A549 (cell line): ENCODE data around the gene PHOSPHO2. TPM values are rescaled to one million over a fixed set of nuclear protein-coding genes. Genes with fewer than 3 reads are reported as not detected.

Experiments used
- ATAC-seq, 2 experiments: fragments of 200-7000 bp in 1 of 2; fragments of >200 bp in 1 of 2; cut with Nextera tagmentation in 1 of 2; cut with Tn5 transposase in 1 of 2; 3 replicates each; pipeline versions ENCODE4 v1.8.0 to v1.9.1; 2018 to 2020; ENCODE audit warnings: mild to moderate bottlenecking in 1 of 2, moderate library complexity in 1 of 2
- CTCF ChIA-PET: fragments of 300-600 bp; sonication (Branson Sonifier 250); formaldehyde crosslinking; extraction: SDS; loops from one replicate; lab custom pipeline; 2021; ENCODE audit warnings: antibody characterized with exemption, inconsistent platforms; lab: Yijun Ruan, JAX
- POLR2A ChIA-PET: fragments of 350-600 bp; formaldehyde crosslinking; extraction: SDS; loops from one replicate; lab custom pipeline; 2021; ENCODE audit warnings: antibody characterized with exemption, inconsistent platforms; lab: Yijun Ruan, JAX
- DNase-seq, 2 experiments: peaks; one replicate each; pipeline versions ENCODE4 v3.0.0 to v3.0.0-alpha.2; 2011 to 2016; ENCODE audit warnings: low read depth in 1 of 2, low spot score in 1 of 2
- FAIRE-seq: peaks from 2 replicates; lab custom pipeline; 2011; peaks lifted over from hg19 to GRCh38; lab: Jason Lieb, UNC
- H3K27ac ChIP-seq, 2 experiments: fragments of >200 bp; sonication (Bioruptor Twin); formaldehyde crosslinking; 3 replicates each; pipeline ENCODE4 v1.5.1; 2016 to 2017
- H3K4me1 ChIP-seq: fragments of >200 bp; sonication (Bioruptor Twin); formaldehyde crosslinking; 3 replicates; pipeline ENCODE4 v1.6.1; 2016
- H3K4me2 ChIP-seq: fragments of >200 bp; sonication (Bioruptor Twin); formaldehyde crosslinking; 3 replicates; pipeline ENCODE4 v1.6.1; 2016
- H3K4me3 ChIP-seq: fragments of >200 bp; sonication (Bioruptor Twin); formaldehyde crosslinking; 3 replicates; pipeline ENCODE4 v1.5.1; 2016
- H3K9me3 ChIP-seq: fragments of >200 bp; sonication (Bioruptor Twin); formaldehyde crosslinking; 3 replicates; pipeline ENCODE4 v1.6.1; 2016
- ATOH8 ChIP-seq: fragments of 250-450 bp; sonication (Bioruptor Pico); IDR thresholded peaks from 2 replicates; pipeline ENCODE4 v1.5.0; 2020; ENCODE audit warnings: low read depth, mild to moderate bottlenecking, moderate library complexity
- BHLHE40 ChIP-seq: IDR thresholded peaks from 2 replicates; pipeline ENCODE4 v1.6.1; 2012; ENCODE audit warnings: low read depth, low read length, inconsistent platforms
- CBX8 ChIP-seq: fragments of 200-600 bp; sonication (generic); IDR thresholded peaks from 2 replicates; pipeline ENCODE4 v1.6.1; 2016
- CHD2 ChIP-seq: fragments of 150-350 bp; IDR thresholded peaks from 2 replicates; pipeline ENCODE4 v1.6.1; 2014; ENCODE audit warnings: low read length; ENCODE audit not compliant: partially characterized antibody
- EHMT2 ChIP-seq: fragments of 200-600 bp; sonication (generic); IDR thresholded peaks from 2 replicates; pipeline ENCODE4 v1.6.1; 2016; ENCODE audit warnings: antibody characterized with exemption, low read depth, mild to moderate bottlenecking, moderate library complexity
- EP300 ChIP-seq, 2 experiments: fragments of >200 bp; sonication (Bioruptor Twin); formaldehyde crosslinking; IDR thresholded peaks; 2 replicates in 1 of 2; 3 replicates in 1 of 2; pipeline ENCODE4 v1.6.1; 2016 to 2017
- FOXS1 ChIP-seq: fragments of 250-450 bp; sonication (Bioruptor Pico); IDR thresholded peaks from 2 replicates; pipeline ENCODE4 v1.5.0; 2020; ENCODE audit warnings: mild to moderate bottlenecking, moderate library complexity
- GATA3 ChIP-seq: IDR thresholded peaks from 2 replicates; pipeline ENCODE4 v1.6.1; 2012; ENCODE audit warnings: borderline replicate concordance
- HDAC2 ChIP-seq: fragments of 200-600 bp; sonication (generic); IDR thresholded peaks from 2 replicates; pipeline ENCODE4 v1.6.1; 2016
- HES2 ChIP-seq: fragments of >200 bp; sonication (Bioruptor Twin); formaldehyde crosslinking; IDR thresholded peaks from 2 replicates; pipeline ENCODE4 v1.6.1; 2016
- HMGXB4 ChIP-seq: fragments of 250-450 bp; sonication (Bioruptor Pico); IDR thresholded peaks from 2 replicates; pipeline ENCODE4 v1.5.0; 2021; ENCODE audit warnings: mild to moderate bottlenecking, moderate library complexity, borderline replicate concordance
- NFE2L2 ChIP-seq: fragments of 150-350 bp; conservative IDR thresholded peaks from 2 replicates; pipeline ENCODE4 v1.6.1; 2014; ENCODE audit warnings: low read length
- NPAS2 ChIP-seq: fragments of 250-450 bp; sonication (Bioruptor Pico); IDR thresholded peaks from 2 replicates; pipeline ENCODE4 v1.8.0; 2022; ENCODE audit warnings: mild to moderate bottlenecking, moderate library complexity, borderline replicate concordance
- NR3C1 ChIP-seq: fragments of >200 bp; sonication (Bioruptor Twin); formaldehyde crosslinking; IDR thresholded peaks from 3 replicates; pipeline ENCODE4 v1.6.1; 2017
- PBX3 ChIP-seq: IDR thresholded peaks from 2 replicates; pipeline ENCODE4 v1.6.1; 2012
- PHF8 ChIP-seq: fragments of 200-600 bp; sonication (generic); IDR thresholded peaks from 2 replicates; pipeline ENCODE4 v1.6.1; 2016; ENCODE audit warnings: low read depth, mild to moderate bottlenecking, antibody characterized with exemption, moderate library complexity, borderline replicate concordance
- SREBF2 ChIP-seq: fragments of 450-650 bp; IDR thresholded peaks from 2 replicates; pipeline ENCODE4 v1.6.1; 2014; ENCODE audit warnings: mild to moderate bottlenecking, moderate library complexity
- TFCP2L1 ChIP-seq: fragments of 250-450 bp; sonication (Bioruptor Pico); IDR thresholded peaks from 2 replicates; pipeline ENCODE4 v1.5.0; 2021; ENCODE audit warnings: mild to moderate bottlenecking
- ZNF302 ChIP-seq: fragments of 250-450 bp; sonication (Bioruptor Pico); IDR thresholded peaks from 2 replicates; pipeline ENCODE4 v1.9.0; 2021; ENCODE audit warnings: inconsistent platforms, mild to moderate bottlenecking, moderate library complexity
- WGBS: methylation state at CpG from one replicate; pipeline ENCODE4 v1.1.6; 2017; ENCODE audit errors: missing lambda C conversion rate; 5-methylcytosine and 5-hydroxymethylcytosine counted together
- polyA plus RNA-seq, 4 experiments: library from polyadenylated mRNA; depleted of rRNA in 3 of 4; stranded (reverse); fragments of >200 nt; fragmentation: RNase III in 1 of 4; extraction: RNeasy Plus Mini Kit Qiagen cat#74134 plus additional on column Dnase treatment in 1 of 4; gene quantifications; 2 replicates in 3 of 4; 3 replicates in 1 of 4; pipeline ENCODE4 v1.2.3, GENCODE V29; 2011 to 2017
- TF ChIP-seq, protein P1 (sequence below): IDR thresholded peaks from 2 replicates; pipeline ENCODE4 v1.6.1; 2012
- TF ChIP-seq, protein P2 (sequence below): fragments of >200 bp; sonication (Bioruptor Twin); formaldehyde crosslinking; IDR thresholded peaks from 3 replicates; pipeline ENCODE4 v1.5.1; 2016

The PHOSPHO2 gene
- polyA plus RNA-seq, 2 of the 4 experiments (the other 2 are of a cell fraction): 3.9 to 5.1 TPM

- Histone ChIP-seq H3K4me3 (no peak overlapping the region), H3K27ac (no peak overlapping the region), H3K9me3 (no peaks in the 10 kb centered on the region), H3K4me1 (no peaks in the 10 kb centered on the region), H3K4me2 (no peak overlapping the region)
- 94% methylated on average over 1 of the region's 1 CpG for WGBS
- DNase-seq: no peak
- FAIRE-seq: no peak
- TF ChIP-seq EP300 (IDR thresholded peaks at IDR 0.05) (no peak), FOXS1 (CRISPR knock-in tag) (no peak)
- ATAC-seq: no peak
- ChIA-PET POLR2A (interaction anchor here (1.4 kb wide), 1 partner anchor 10 kb away, joined by 3 read pairs; the partner anchor contains the start of genes CFAP210 and PHOSPHO2), CTCF (interaction anchor here (2.1 kb wide), 1 partner anchor 10 kb away, joined by 5 read pairs; the partner anchor contains the start of genes CFAP210 and PHOSPHO2)
Observed at GRCh38 chr2:169704160-169704708, 10.0 kb downstream of the PHOSPHO2 start.

- 84% methylated on average over 2 of the region's 2 CpGs for WGBS
- H3K4me1 ChIP-seq: no peaks in the 10 kb centered on the region
- FAIRE-seq (no peak), DNase-seq (no peak), ATAC-seq (no peak)
- no peaks in the 10 kb centered on the region for H3K9me3 ChIP-seq
- H3K27ac ChIP-seq: no peak overlapping the region
- no peak overlapping the region for H3K4me2 ChIP-seq
- CTCF ChIA-PET: interaction anchor here (1.0 to 2.1 kb wide), 2 partner anchors 12 to 23 kb away, joined by 3 to 5 read pairs; partner anchors contain the start of genes CFAP210 and PHOSPHO2
- TF ChIP-seq PHF8: no peak
- TF ChIP-seq, protein P1, sequence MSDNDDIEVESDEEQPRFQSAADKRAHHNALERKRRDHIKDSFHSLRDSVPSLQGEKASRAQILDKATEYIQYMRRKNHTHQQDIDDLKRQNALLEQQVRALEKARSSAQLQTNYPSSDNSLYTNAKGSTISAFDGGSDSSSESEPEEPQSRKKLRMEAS: no peak
- no peak for TF ChIP-seq CBX8
- no peak for TF ChIP-seq NFE2L2
- TF ChIP-seq HMGXB4 (CRISPR knock-in tag): no peak
- TF ChIP-seq, protein P2, sequence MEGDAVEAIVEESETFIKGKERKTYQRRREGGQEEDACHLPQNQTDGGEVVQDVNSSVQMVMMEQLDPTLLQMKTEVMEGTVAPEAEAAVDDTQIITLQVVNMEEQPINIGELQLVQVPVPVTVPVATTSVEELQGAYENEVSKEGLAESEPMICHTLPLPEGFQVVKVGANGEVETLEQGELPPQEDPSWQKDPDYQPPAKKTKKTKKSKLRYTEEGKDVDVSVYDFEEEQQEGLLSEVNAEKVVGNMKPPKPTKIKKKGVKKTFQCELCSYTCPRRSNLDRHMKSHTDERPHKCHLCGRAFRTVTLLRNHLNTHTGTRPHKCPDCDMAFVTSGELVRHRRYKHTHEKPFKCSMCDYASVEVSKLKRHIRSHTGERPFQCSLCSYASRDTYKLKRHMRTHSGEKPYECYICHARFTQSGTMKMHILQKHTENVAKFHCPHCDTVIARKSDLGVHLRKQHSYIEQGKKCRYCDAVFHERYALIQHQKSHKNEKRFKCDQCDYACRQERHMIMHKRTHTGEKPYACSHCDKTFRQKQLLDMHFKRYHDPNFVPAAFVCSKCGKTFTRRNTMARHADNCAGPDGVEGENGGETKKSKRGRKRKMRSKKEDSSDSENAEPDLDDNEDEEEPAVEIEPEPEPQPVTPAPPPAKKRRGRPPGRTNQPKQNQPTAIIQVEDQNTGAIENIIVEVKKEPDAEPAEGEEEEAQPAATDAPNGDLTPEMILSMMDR: no peak
- no peak for TF ChIP-seq HDAC2
- TF ChIP-seq ATOH8 (CRISPR knock-in tag): no peak
- H3K4me3 ChIP-seq: no peak overlapping the region
- POLR2A ChIA-PET: no interaction called here
Observed at GRCh38 chr2:169705927-169706326, 11.7 kb downstream of the PHOSPHO2 start.

GRCh38 chr2:169707626-169708025 is 13.4 kb downstream of the PHOSPHO2 start:
- H3K27ac ChIP-seq: no peak overlapping the region
- H3K9me3 ChIP-seq: no peaks in the 10 kb centered on the region
- no peak for ATAC-seq
- FAIRE-seq: no peak
- no peak overlapping the region for H3K4me2 ChIP-seq
- POLR2A ChIA-PET: no interaction called here
- whole genome bisulfite sequencing: 93% methylated on average over 2 of the region's 2 CpGs
- TF ChIP-seq NR3C1 (no peak), CHD2 (no peak), GATA3 (no peak), BHLHE40 (no peak), ZNF302 (CRISPR knock-in tag) (no peak), SREBF2 (no peak), HES2 (no peak), ATOH8 (CRISPR knock-in tag) (no peak), EHMT2 (no peak), TFCP2L1 (CRISPR knock-in tag) (no peak), PHF8 (no peak), PBX3 (no peak), NPAS2 (CRISPR knock-in tag) (no peak)
- TF ChIP-seq, protein P1: no peak
- TF ChIP-seq, protein P2: no peak
- no peak for DNase-seq
- CTCF ChIA-PET: no interaction called here
- H3K4me1 ChIP-seq: 0 out of 3 replicates have a peak, but pooled peaks cover 4% of the 10 kb centered on the region
- H3K4me3 ChIP-seq: no peak overlapping the region
